Stimulated activated memory B cell treated with anti-CD40 and anti-IgM and Interleukin-4, amounts not matched to agents 10 μg/mL and 1 μg/mL and 100 μg/mL, for 72 hours (primary cell): Measurements from ENCODE around the gene SLC6A13.

Source experiments
- ATAC-seq: fragments of 150-1000 bp; cut with Tn5 transposase; 2 replicates; pipeline ENCODE4 v1.10.0; 2021
- H3K27ac Mint-ChIP-seq: one replicate; pipeline ENCODE4 v1.8.0; 2022; ENCODE audit warnings: mild to moderate bottlenecking, mixed read lengths
- H3K27me3 Mint-ChIP-seq: one replicate; pipeline ENCODE4 v1.8.0; 2022; ENCODE audit warnings: mixed read lengths
- H3K36me3 Mint-ChIP-seq: one replicate; pipeline ENCODE4 v1.8.0; 2022; ENCODE audit warnings: mixed read lengths
- H3K4me1 Mint-ChIP-seq: one replicate; pipeline ENCODE4 v1.8.0; 2022; ENCODE audit warnings: mixed read lengths
- H3K4me3 Mint-ChIP-seq: one replicate; pipeline ENCODE4 v1.8.0; 2022; ENCODE audit warnings: mild to moderate bottlenecking, moderate library complexity, mixed read lengths
- H3K9me3 Mint-ChIP-seq: one replicate; pipeline ENCODE4 v1.8.0; 2022; ENCODE audit warnings: mixed read lengths

The SLC6A13 gene

DNA sequence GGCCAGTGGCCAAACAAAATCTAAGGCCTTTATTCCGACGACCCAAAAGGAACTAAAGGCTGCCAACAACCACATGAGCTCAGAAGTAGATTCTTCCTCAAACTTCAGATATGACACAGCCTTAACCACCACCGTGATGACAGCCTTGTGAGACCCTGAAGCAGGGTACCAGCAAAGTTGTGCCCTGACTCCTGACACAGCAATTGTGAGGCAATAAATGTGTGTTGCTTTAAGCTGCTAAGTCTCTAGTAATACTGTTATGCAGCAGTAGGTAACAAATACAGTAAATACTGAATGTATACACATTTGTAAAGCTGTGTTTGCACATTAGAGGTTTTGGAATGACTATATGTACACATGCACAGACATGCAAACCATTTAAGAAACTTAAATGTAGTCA is 10.7 kb upstream of the SLC6A13 start:
- no peak for ATAC-seq
- H3K27me3 Mint-ChIP-seq = no peaks in the 10 kb centered on the region
- H3K4me1 Mint-ChIP-seq = peaks cover 10% of the 10 kb centered on the region
- H3K9me3 Mint-ChIP-seq = no peaks in the 10 kb centered on the region
- no peak overlapping the region for H3K4me3 Mint-ChIP-seq
- no peak overlapping the region for H3K27ac Mint-ChIP-seq
- peaks cover 8% of the 10 kb centered on the region for H3K36me3 Mint-ChIP-seq

DNA sequence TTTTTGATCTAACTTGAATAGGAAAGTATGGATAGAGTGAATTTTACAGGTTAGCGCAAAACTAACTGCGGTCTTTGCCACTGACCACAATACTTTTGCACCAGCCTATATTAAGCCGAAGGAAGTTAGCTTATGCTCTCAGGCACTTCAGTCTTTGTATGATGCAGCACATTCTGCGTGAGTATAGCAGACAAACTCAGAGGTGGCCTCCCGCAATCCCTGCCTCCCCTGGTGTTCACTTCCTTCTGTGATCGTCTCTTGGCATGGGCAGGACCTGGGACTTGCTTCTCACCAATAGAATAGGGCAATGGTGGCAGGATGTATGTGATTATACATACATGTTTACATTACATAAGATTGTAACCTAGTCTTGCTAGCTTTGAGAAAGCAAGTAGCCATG is 10.3 kb upstream of the SLC6A13 start:
- no peak for ATAC-seq
- no peaks in the 10 kb centered on the region for H3K9me3 Mint-ChIP-seq
- peaks cover 10% of the 10 kb centered on the region for H3K4me1 Mint-ChIP-seq
- no peak overlapping the region for H3K4me3 Mint-ChIP-seq
- peaks cover 3% of the 10 kb centered on the region for H3K36me3 Mint-ChIP-seq
- H3K27ac Mint-ChIP-seq = no peak overlapping the region
- no peaks in the 10 kb centered on the region for H3K27me3 Mint-ChIP-seq

DNA sequence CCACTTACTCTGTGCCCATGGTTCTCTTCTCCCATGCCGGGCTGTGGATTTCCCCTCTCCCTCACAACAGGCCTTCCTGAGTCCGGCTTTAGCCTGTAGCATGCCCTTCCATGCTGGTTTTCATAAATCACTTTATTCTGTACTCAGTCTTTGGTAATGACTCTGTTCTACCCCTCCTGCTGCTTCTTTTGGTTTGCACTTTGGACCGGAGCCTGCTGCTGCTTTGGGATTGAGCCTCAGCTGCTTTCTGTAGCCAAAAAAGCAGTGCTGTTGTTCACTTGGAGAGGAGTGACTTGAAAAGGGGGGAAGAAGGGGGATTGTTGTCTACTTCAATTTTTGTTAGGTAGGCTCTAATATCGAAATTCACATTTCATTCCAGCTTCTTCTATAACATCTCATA is 8.5 kb upstream of the SLC6A13 start:
- Mint-ChIP-seq H3K9me3 (no peaks in the 10 kb centered on the region), H3K4me1 (peaks cover 5% of the 10 kb centered on the region), H3K27ac (no peak overlapping the region), H3K36me3 (no peaks in the 10 kb centered on the region), H3K27me3 (no peaks in the 10 kb centered on the region), H3K4me3 (no peak overlapping the region)
- ATAC-seq = no peak

GRCh38 chr12:269191-269590 is 6.6 kb upstream of the SLC6A13 start:
- no peak for ATAC-seq

DNA sequence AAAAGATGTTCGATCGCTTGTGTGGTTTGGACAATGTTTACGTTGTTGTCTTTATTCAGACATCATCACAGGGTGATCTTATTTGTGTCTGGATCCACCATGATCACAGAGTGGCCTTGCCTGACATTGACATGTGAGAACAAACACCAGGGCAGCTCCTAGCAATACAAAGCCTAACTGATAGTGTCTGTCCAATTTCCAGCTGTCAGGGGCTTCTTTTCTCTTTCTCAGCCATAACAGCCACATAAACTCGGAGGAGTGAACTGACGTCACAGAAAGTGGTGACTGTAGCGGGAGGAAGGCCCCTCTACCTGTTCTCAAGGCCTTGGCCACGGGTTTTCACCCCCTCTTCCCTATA is 5.8 kb upstream of the SLC6A13 start:
- no peak overlapping the region for H3K4me3 Mint-ChIP-seq
- peaks cover 7% of the 10 kb centered on the region for H3K27me3 Mint-ChIP-seq
- no peak for ATAC-seq
- H3K4me1 Mint-ChIP-seq = no peaks in the 10 kb centered on the region
- H3K36me3 Mint-ChIP-seq = no peaks in the 10 kb centered on the region
- no peaks in the 10 kb centered on the region for H3K9me3 Mint-ChIP-seq
- no peak overlapping the region for H3K27ac Mint-ChIP-seq

More at GRCh38 chr12:269191-269590, 6.6 kb upstream of the SLC6A13 start:
- Mint-ChIP-seq H3K9me3 (no peaks in the 10 kb centered on the region), H3K4me1 (no peaks in the 10 kb centered on the region), H3K27me3 (no peaks in the 10 kb centered on the region), H3K27ac (no peak overlapping the region), H3K36me3 (no peaks in the 10 kb centered on the region), H3K4me3 (no peak overlapping the region)

DNA sequence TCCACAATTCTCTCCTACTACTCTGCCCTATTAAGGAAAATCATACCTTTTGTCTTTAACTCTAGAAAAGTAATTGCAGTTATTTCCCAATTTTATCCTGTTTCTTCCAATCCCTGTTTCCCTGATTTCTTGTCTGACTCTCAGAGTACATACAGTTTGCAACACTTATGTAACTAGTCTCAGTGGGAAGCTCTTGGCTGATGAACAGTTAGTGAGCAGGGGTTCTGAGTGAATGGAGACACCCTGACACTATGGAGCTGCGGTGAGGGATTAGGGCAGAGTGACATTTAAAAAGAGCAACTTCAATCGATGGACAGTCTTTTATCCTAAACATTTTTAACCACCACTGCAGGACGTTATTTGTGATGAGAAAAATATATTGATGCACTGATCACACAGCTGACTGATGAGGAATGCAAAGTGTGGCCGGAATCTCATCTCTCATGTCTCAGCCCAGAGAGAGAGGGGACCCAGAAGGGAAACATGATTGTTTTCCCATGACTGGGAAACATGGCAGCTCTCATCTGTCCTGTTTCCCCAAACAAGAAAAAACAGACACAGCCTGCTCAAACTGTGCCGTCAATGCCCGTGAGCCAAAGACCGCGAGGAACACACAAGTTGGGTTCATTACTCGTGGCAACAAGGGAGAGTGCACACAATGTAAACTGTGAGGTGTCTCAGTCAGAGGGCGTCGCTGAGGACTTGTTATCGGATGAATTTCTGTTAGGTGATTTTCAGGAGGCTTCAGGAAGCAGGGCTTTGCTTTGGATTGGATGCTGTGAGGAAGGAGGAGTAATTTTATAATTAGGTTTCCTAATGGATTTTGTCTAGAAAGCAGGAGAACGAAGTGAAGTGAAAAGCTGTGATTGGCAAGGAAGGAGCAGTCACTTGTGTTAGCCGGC is 5.2 kb upstream of the SLC6A13 start:
- Mint-ChIP-seq H3K4me3 (no peak overlapping the region), H3K27me3 (peaks cover 8% of the 10 kb centered on the region), H3K4me1 (no peaks in the 10 kb centered on the region), H3K9me3 (no peaks in the 10 kb centered on the region), H3K27ac (no peak overlapping the region), H3K36me3 (no peaks in the 10 kb centered on the region)
- ATAC-seq = no peak

- Mint-ChIP-seq H3K27me3 (peaks cover 8% of the 10 kb centered on the region), H3K4me3 (no peak overlapping the region), H3K27ac (no peak overlapping the region), H3K4me1 (no peaks in the 10 kb centered on the region), H3K36me3 (no peaks in the 10 kb centered on the region), H3K9me3 (no peaks in the 10 kb centered on the region)
- ATAC-seq = no peak
Observed at GRCh38 chr12:265096-265495, 2.5 kb upstream of the SLC6A13 start.

DNA sequence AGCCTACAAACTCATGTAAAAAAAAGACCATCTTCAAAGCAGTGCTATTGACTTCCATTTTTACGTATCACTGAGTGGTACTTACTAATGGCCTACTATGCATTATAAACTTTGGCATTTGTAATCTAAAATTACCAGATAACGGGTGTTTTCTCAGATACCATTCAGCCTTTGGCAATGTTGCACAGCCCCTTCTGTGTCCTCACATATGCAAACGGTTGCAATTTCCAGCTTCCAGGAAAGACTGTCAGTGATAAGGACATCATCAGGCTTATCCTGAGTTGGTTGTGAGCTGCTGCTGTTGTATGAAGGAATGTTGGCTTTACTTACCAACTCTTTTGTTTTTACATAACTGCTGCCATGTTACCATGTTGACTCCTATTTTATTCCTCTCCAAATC is 1.6 kb upstream of the SLC6A13 start:
- no peak overlapping the region for H3K4me3 Mint-ChIP-seq
- H3K27me3 Mint-ChIP-seq = peaks cover 8% of the 10 kb centered on the region
- H3K27ac Mint-ChIP-seq = no peak overlapping the region
- ATAC-seq = no peak
- H3K36me3 Mint-ChIP-seq = no peaks in the 10 kb centered on the region
- H3K4me1 Mint-ChIP-seq = no peaks in the 10 kb centered on the region
- no peaks in the 10 kb centered on the region for H3K9me3 Mint-ChIP-seq

- Mint-ChIP-seq H3K27ac (no peak overlapping the region), H3K4me1 (no peaks in the 10 kb centered on the region), H3K9me3 (no peaks in the 10 kb centered on the region), H3K36me3 (no peaks in the 10 kb centered on the region), H3K27me3 (peaks cover 9% of the 10 kb centered on the region), H3K4me3 (no peak overlapping the region)
- no peak for ATAC-seq
Observed at GRCh38 chr12:263574-263973, 938 bp upstream of the SLC6A13 start.

DNA sequence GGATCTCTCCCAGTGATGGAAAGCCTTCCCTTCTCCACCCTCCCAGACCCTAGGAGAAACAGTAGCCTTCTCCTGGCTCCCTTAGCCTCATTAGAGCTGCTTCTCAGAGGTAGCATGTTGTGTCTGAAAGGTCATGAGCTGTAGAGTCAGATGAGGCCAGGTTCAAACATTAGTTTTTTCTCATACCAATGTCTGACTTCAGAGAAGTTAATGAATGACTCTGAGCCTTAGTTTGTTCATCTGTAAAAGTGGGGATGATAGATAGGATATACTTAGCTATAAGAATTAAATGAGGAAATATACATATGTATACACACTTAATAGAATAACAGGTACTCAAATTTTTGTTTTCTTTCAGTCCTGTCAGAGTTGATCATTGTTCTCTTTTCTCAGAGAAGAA is 523 bp downstream of the SLC6A13 start:
- Mint-ChIP-seq H3K9me3 (no peaks in the 10 kb centered on the region), H3K4me1 (no peaks in the 10 kb centered on the region), H3K36me3 (no peaks in the 10 kb centered on the region), H3K4me3 (no peak overlapping the region), H3K27me3 (peaks cover 24% of the 10 kb centered on the region), H3K27ac (no peak overlapping the region)
- ATAC-seq = no peak

DNA sequence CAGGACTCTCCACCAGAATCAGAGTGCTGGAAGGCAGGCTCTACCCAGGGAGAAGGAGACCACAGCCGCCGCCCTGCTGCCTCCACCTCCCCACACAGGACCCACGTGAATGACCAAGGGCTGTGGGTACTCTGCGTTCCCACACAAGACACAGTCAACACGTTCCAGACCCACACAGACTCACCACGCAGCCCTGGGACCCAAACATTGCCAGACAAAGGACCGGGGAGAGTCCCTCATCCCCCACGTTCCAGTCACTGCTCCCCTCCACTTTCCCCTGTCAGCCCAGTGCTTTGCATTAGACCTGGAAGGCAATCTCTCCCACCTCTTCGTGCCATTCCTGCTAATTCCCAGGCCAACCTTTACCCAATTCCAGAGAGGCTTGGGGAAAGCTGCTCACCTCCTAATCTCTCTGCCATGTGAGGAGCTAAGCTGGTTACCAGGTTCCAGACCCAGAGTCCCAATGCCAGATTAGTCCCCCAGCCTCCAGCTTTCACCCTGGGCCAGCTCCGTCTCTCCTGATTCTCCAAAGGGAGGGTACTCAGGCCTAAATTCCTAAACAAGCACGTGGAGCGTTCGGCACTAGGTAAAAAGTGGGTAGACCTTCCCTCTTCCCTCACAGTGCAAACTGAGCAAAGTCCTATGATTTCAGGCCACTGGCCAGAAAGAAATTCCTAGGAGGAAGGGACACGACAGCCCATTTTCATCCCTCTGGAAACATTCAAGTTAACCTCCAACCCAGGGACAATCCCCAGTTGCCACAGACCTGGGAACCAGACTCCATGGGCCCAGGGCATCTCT is 4.9 kb downstream of the SLC6A13 start:
- H3K4me1 Mint-ChIP-seq = no peaks in the 10 kb centered on the region
- H3K4me3 Mint-ChIP-seq = no peak overlapping the region
- H3K27me3 Mint-ChIP-seq = peaks cover 57% of the 10 kb centered on the region
- H3K36me3 Mint-ChIP-seq = no peaks in the 10 kb centered on the region
- H3K9me3 Mint-ChIP-seq = no peaks in the 10 kb centered on the region
- H3K27ac Mint-ChIP-seq = no peak overlapping the region
- no peak for ATAC-seq

DNA sequence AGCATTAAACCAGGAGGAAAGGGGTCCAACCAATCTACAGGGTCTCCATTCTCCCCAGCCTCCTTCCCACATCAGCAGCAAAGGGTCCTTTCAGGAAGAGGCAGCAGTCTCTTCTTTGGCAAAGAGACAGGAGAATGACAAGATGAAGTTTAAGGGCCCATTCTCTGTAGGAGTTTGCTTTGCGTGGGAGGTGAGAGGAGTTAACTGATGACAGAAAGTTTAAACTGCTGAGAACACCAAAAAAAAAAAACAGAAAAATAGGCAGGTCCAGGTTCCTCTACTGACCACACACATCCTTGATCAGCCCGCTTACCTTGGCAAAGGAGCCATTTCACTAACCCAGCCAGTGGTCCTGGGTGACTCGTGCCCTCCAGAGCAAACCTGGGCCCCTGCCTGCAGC is 5.7 kb downstream of the SLC6A13 start:
- H3K27me3 Mint-ChIP-seq = peaks cover 57% of the 10 kb centered on the region
- H3K27ac Mint-ChIP-seq = no peak overlapping the region
- ATAC-seq = no peak
- H3K36me3 Mint-ChIP-seq = no peaks in the 10 kb centered on the region
- no peaks in the 10 kb centered on the region for H3K4me1 Mint-ChIP-seq
- no peak overlapping the region for H3K4me3 Mint-ChIP-seq
- no peaks in the 10 kb centered on the region for H3K9me3 Mint-ChIP-seq

DNA sequence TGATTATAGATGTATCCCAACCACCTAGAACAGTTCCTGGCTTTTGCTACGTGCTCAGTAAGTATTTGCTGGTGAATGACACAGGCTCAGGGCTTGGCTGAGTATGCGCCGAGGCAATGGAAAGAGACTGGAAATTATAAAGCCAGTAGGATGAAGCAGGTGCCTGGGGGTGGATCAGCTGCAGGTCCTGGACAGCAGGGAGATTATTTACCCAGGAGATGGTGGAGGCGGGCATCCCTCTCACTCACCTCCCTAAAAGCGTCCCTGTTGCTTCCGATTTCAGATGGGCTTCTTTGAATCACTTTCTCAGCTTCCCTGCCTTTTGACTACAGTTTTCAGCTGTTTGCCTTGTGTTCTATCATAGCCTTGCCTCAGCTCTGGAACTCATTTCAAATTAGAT is 6.4 kb downstream of the SLC6A13 start:
- Mint-ChIP-seq H3K4me1 (no peaks in the 10 kb centered on the region), H3K27ac (no peak overlapping the region), H3K9me3 (no peaks in the 10 kb centered on the region), H3K4me3 (no peak overlapping the region), H3K27me3 (peaks cover 57% of the 10 kb centered on the region), H3K36me3 (no peaks in the 10 kb centered on the region)
- no peak for ATAC-seq

GRCh38 chr12:254912-255311 is 7.7 kb downstream of the SLC6A13 start:
- Mint-ChIP-seq H3K4me3 (no peak overlapping the region), H3K9me3 (no peaks in the 10 kb centered on the region), H3K36me3 (no peaks in the 10 kb centered on the region), H3K27me3 (peaks cover 57% of the 10 kb centered on the region), H3K4me1 (no peaks in the 10 kb centered on the region), H3K27ac (no peak overlapping the region)
- no peak for ATAC-seq

GRCh38 chr12:254039-254438 is 8.6 kb downstream of the SLC6A13 start:
- H3K27ac Mint-ChIP-seq = no peak overlapping the region
- H3K27me3 Mint-ChIP-seq = peaks cover 62% of the 10 kb centered on the region
- H3K36me3 Mint-ChIP-seq = no peaks in the 10 kb centered on the region
- no peaks in the 10 kb centered on the region for H3K4me1 Mint-ChIP-seq
- H3K4me3 Mint-ChIP-seq = no peak overlapping the region
- ATAC-seq = no peak
- H3K9me3 Mint-ChIP-seq = peaks cover 1% of the 10 kb centered on the region
